CD14-positive monocyte (primary cell): Measurements from ENCODE around the gene RAPGEF5. TPM values are rescaled to one million over a fixed set of nuclear protein-coding genes. Genes with fewer than 3 reads are reported as not detected.

ENCODE experiments used
- DNase-seq, 3 donors: peaks; one replicate each; pipeline ENCODE4 v3.0.0-alpha.2; 2011 to 2022
- H2AFZ ChIP-seq: 2 replicates; pipeline ENCODE4 v1.6.0; 2012; ENCODE audit warnings: mild to moderate bottlenecking, low read depth, low read length, inconsistent platforms; ENCODE audit not compliant: insufficient read depth, poor library complexity, severe bottlenecking
- H3K27ac ChIP-seq, 2 donors: 1 replicate in 1 of 2; 2 replicates in 1 of 2; pipeline ENCODE4 v1.5.1; 2012 to 2013; ENCODE audit warnings: low read length in 2 of 2, control low read depth in 1 of 2, inconsistent platforms in 1 of 2, low read depth in 1 of 2, mild to moderate bottlenecking in 1 of 2
- H3K27me3 ChIP-seq, 2 donors: one replicate each; pipeline versions ENCODE4 v1.6.0 to v1.6.1; 2011 to 2013; ENCODE audit warnings: low read length in 2 of 2; ENCODE audit not compliant: control insufficient read depth in 2 of 2, insufficient read depth in 2 of 2
- H3K36me3 ChIP-seq, 2 donors: replicated peaks in 1 of 2; 1 replicate in 1 of 2; 2 replicates in 1 of 2; pipeline versions ENCODE4 v1.5.1 to v1.6.1; 2012 to 2013; ENCODE audit warnings: low read length in 2 of 2, control low read depth in 1 of 2, inconsistent platforms in 1 of 2, mild to moderate bottlenecking in 1 of 2; ENCODE audit not compliant: insufficient read depth in 2 of 2, control insufficient read depth in 1 of 2
- H3K4me1 ChIP-seq, 2 donors: 1 replicate in 1 of 2; 2 replicates in 1 of 2; pipeline versions ENCODE4 v1.5.1 to v1.6.1; 2012 to 2013; ENCODE audit warnings: low read length in 2 of 2, control low read depth in 1 of 2, inconsistent platforms in 1 of 2, mild to moderate bottlenecking in 1 of 2, moderate library complexity in 1 of 2; ENCODE audit not compliant: insufficient read depth in 2 of 2, control insufficient read depth in 1 of 2
- H3K4me2 ChIP-seq: replicated peaks from 2 replicates; pipeline ENCODE3; 2012; ENCODE audit warnings: low read length, moderate library complexity, mild to moderate bottlenecking; ENCODE audit not compliant: poor library complexity, severe bottlenecking; ENCODE audit errors: extremely low read depth
- H3K4me3 ChIP-seq, 3 experiments: fragments of 200-600 bp in 1 of 3; sonication (generic) in 1 of 3; replicated peaks in 1 of 3; 1 replicate in 2 of 3; 2 replicates in 1 of 3; pipeline ENCODE4 v1.5.1; 2011 to 2013; ENCODE audit warnings: low read length in 3 of 3, mild to moderate bottlenecking in 3 of 3, control low read depth in 2 of 3, low read depth in 2 of 3, inconsistent platforms in 1 of 3, moderate library complexity in 1 of 3
- H3K79me2 ChIP-seq: 2 replicates; pipeline ENCODE4 v1.6.0; 2012; ENCODE audit warnings: mild to moderate bottlenecking, control low read depth, inconsistent platforms, low read length, moderate library complexity; ENCODE audit not compliant: insufficient read depth
- H3K9ac ChIP-seq: 2 replicates; pipeline ENCODE4 v1.6.0; 2017; ENCODE audit warnings: low read length, mild to moderate bottlenecking; ENCODE audit not compliant: insufficient read depth, poor library complexity, severe bottlenecking
- H3K9me3 ChIP-seq, 2 donors: replicated peaks in 1 of 2; 1 replicate in 1 of 2; 2 replicates in 1 of 2; pipeline versions ENCODE4 v1.5.1 to v1.6.1; 2012 to 2013; ENCODE audit warnings: low read length in 2 of 2, control low read depth in 1 of 2; ENCODE audit not compliant: control insufficient read depth in 1 of 2, insufficient read depth in 1 of 2
- H4K20me1 ChIP-seq: 2 replicates; pipeline ENCODE4 v1.6.0; 2012; ENCODE audit warnings: mild to moderate bottlenecking, low read length, control low read depth, moderate library complexity; ENCODE audit not compliant: insufficient read depth
- H3K27ac Mint-ChIP-seq, 7 donors: one replicate each; pipeline ENCODE4 v1.8.0; 2020; ENCODE audit warnings: mild to moderate bottlenecking in 7 of 7, mixed read lengths in 7 of 7, moderate library complexity in 6 of 7, inconsistent platforms in 2 of 7
- H3K27me3 Mint-ChIP-seq, 3 donors: one replicate each; pipeline ENCODE4 v1.8.0; 2021 to 2022; ENCODE audit warnings: low read depth in 3 of 3, mild to moderate bottlenecking in 3 of 3, mixed read lengths in 3 of 3, moderate library complexity in 3 of 3, inconsistent platforms in 1 of 3
- H3K36me3 Mint-ChIP-seq, 2 donors: one replicate each; pipeline ENCODE4 v1.8.0; 2020; ENCODE audit warnings: mixed read lengths in 2 of 2, inconsistent platforms in 1 of 2, mild to moderate bottlenecking in 1 of 2
- H3K4me1 Mint-ChIP-seq: one replicate; pipeline ENCODE4 v1.8.0; 2020; ENCODE audit warnings: mild to moderate bottlenecking, mixed read lengths
- H3K4me3 Mint-ChIP-seq, 2 donors: one replicate each; pipeline ENCODE4 v1.8.0; 2020; ENCODE audit warnings: mild to moderate bottlenecking in 2 of 2, mixed read lengths in 2 of 2, moderate library complexity in 1 of 2
- H3K9me3 Mint-ChIP-seq, 7 donors: one replicate each; pipeline ENCODE4 v1.8.0; 2020 to 2022; ENCODE audit warnings: mixed read lengths in 7 of 7, mild to moderate bottlenecking in 6 of 7, moderate library complexity in 6 of 7, inconsistent platforms in 2 of 7
- WGBS: methylation state at CpG from one replicate; pipeline ENCODE4 v1.1.5; 2013; ENCODE audit warnings: missing lambda C conversion rate; ENCODE audit not compliant: insufficient coverage; 5-methylcytosine and 5-hydroxymethylcytosine counted together
- intact Hi-C, 2 donors: fragments of 100-400 bp; cut with micrococcal nuclease; formaldehyde crosslinking; loops; one replicate each; pipeline versions ENCODE4 v1.15.0 to v1.15.1; 2023
- polyA plus RNA-seq, 3 donors: library from polyadenylated mRNA; depleted of rRNA in 1 of 3; unstranded in 2 of 3; stranded (reverse) in 1 of 3; fragments of 300-500 nt in 2 of 3; fragments of >200 nt in 1 of 3; fragmentation: Illumina TruSeq in 2 of 3; gene quantifications; 1 replicate in 2 of 3; 2 replicates in 1 of 3; pipeline ENCODE4 v1.2.3, GENCODE V29; 2012 to 2021
- TF ChIP-seq, protein P1 (sequence below): fragments of 200-600 bp; IDR thresholded peaks from one replicate; pipeline ENCODE4 v1.8.0; 2022; ENCODE audit warnings: antibody characterized with exemption, mild to moderate bottlenecking

The RAPGEF5 gene
- polyA plus RNA-seq, 3 donors: not detected

DNA sequence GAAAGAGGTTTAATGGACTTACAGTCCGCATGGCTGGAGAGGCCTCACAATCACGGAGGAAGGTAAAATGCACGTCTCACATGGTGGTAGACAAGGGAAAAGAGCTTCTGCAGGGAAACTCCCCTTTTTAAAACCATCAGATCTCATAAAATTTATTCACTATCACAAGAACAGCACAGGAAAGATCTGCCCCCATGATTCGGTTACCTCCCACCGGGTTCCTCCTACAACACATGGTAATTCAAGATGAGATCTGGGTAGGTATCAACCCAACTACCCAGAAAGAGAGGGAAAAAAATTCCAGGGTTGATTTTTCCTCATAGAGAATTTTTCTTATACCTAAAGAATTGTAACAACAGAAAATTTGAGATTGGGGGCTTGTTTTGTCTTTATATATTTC is 13.9 kb downstream of the RAPGEF5 start:
- no CpG with 5 or more reads among the region's 5 CpGs for WGBS

DNA sequence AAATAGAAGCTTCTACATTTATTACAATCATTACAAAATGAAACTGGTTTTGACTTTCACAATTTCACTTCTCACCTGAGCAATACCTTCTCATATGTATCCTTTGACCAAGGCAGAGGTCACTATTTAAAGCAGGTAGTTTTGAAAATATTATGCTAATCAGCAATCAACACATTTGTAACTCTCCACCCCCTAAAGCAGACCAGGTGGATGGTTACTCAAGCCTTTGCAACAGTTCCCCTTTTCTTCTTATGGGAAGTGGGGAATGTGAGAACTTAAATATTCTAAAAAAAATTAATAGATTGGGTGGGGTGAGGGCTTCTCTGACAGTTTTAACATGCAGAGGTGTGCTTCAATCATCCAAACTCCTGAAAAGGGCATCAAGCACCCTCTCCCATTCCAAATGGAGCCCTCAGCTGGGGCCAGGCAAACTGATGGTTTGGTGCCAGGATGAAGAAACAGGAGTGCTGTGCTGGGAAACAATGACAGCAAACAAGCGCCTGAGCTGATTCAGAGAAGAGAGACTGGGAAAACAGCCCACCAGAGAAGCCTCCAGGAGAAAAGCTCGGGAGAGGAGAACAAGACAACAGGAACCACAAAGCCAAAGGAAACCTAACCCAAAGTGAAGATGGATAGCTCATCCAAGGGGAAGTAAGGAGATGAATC is 17.1 kb downstream of the RAPGEF5 start:
- Histone ChIP-seq H3K36me3 (no peaks in the 10 kb centered on the region), H3K4me2 (no peak overlapping the region), H3K4me3 (no peak overlapping the region), H3K79me2 (no peaks in the 10 kb centered on the region), H2AFZ (no peak overlapping the region), H3K27me3 (no peaks in the 10 kb centered on the region), H3K9ac (no peak overlapping the region), H3K4me1 (no peaks in the 10 kb centered on the region), H4K20me1 (no peaks in the 10 kb centered on the region), H3K9me3 (no peaks in the 10 kb centered on the region), H3K27ac (no peak overlapping the region)
- 83% methylated on average over 1 of the region's 2 CpGs for WGBS
- Mint-ChIP-seq H3K36me3 (no peaks in the 10 kb centered on the region), H3K4me1 (peaks cover 4% of the 10 kb centered on the region), H3K4me3 (no peak overlapping the region), H3K27me3 (peaks cover 0 to 4% (median 0%) of the 10 kb centered on the region in 3 donors), H3K27ac (no peak overlapping the region), H3K9me3 (peaks cover 0 to 5% (median 0%) of the 10 kb centered on the region in 7 donors)
- DNase-seq: no peak
- TF ChIP-seq, protein P1, sequence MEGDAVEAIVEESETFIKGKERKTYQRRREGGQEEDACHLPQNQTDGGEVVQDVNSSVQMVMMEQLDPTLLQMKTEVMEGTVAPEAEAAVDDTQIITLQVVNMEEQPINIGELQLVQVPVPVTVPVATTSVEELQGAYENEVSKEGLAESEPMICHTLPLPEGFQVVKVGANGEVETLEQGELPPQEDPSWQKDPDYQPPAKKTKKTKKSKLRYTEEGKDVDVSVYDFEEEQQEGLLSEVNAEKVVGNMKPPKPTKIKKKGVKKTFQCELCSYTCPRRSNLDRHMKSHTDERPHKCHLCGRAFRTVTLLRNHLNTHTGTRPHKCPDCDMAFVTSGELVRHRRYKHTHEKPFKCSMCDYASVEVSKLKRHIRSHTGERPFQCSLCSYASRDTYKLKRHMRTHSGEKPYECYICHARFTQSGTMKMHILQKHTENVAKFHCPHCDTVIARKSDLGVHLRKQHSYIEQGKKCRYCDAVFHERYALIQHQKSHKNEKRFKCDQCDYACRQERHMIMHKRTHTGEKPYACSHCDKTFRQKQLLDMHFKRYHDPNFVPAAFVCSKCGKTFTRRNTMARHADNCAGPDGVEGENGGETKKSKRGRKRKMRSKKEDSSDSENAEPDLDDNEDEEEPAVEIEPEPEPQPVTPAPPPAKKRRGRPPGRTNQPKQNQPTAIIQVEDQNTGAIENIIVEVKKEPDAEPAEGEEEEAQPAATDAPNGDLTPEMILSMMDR: no peak
- intact Hi-C loops: no loop called here

More for the DNA sequence above, 13.9 kb downstream of the RAPGEF5 start:
- Mint-ChIP-seq H3K27me3 (peaks cover 2 to 4% (median 3%) of the 10 kb centered on the region in 3 donors), H3K27ac (no peak overlapping the region), H3K4me1 (peaks cover 4% of the 10 kb centered on the region), H3K36me3 (no peaks in the 10 kb centered on the region), H3K4me3 (no peak overlapping the region), H3K9me3 (no peaks in the 10 kb centered on the region)
- no peak overlapping the region for H3K4me2 ChIP-seq
- H3K4me3 ChIP-seq: no peak overlapping the region
- H3K9me3 ChIP-seq: no peaks in the 10 kb centered on the region
- no peaks in the 10 kb centered on the region for H3K36me3 ChIP-seq
- no peaks in the 10 kb centered on the region for H4K20me1 ChIP-seq
- no peak overlapping the region for H3K9ac ChIP-seq
- TF ChIP-seq, protein P1: no peak
- H3K27me3 ChIP-seq: no peaks in the 10 kb centered on the region
- intact Hi-C loops: no loop called here
- DNase-seq: no peak
- H3K79me2 ChIP-seq: no peaks in the 10 kb centered on the region
- no peaks in the 10 kb centered on the region for H3K4me1 ChIP-seq
- H3K27ac ChIP-seq: no peak overlapping the region
- no peak overlapping the region for H2AFZ ChIP-seq
